PFSK-1 (cell line): ENCODE results near the gene TMIE.

Source experiments
- FOXP2 ChIP-seq: optimal IDR thresholded peaks from 2 replicates; pipeline ENCODE3; 2011; ENCODE audit warnings: borderline replicate concordance, control low read depth, inconsistent platforms; ENCODE audit not compliant: insufficient read depth; ENCODE audit errors: extremely low read length, extremely low read depth
- POLR2AphosphoS5 ChIP-seq: IDR thresholded peaks from 2 replicates; pipeline ENCODE4 v1.6.1; 2012; ENCODE audit warnings: low read depth, mild to moderate bottlenecking, control low read depth, low read length, moderate library complexity
- SIN3A ChIP-seq: IDR thresholded peaks from 2 replicates; pipeline ENCODE4 v1.6.1; 2012; ENCODE audit warnings: mild to moderate bottlenecking, low read length, moderate library complexity, borderline replicate concordance; ENCODE audit not compliant: insufficient read depth
- TAF1 ChIP-seq: IDR thresholded peaks from 2 replicates; pipeline ENCODE4 v1.6.1; 2012; ENCODE audit warnings: low read length, control low read depth, borderline replicate concordance; ENCODE audit not compliant: insufficient read depth

DNA sequence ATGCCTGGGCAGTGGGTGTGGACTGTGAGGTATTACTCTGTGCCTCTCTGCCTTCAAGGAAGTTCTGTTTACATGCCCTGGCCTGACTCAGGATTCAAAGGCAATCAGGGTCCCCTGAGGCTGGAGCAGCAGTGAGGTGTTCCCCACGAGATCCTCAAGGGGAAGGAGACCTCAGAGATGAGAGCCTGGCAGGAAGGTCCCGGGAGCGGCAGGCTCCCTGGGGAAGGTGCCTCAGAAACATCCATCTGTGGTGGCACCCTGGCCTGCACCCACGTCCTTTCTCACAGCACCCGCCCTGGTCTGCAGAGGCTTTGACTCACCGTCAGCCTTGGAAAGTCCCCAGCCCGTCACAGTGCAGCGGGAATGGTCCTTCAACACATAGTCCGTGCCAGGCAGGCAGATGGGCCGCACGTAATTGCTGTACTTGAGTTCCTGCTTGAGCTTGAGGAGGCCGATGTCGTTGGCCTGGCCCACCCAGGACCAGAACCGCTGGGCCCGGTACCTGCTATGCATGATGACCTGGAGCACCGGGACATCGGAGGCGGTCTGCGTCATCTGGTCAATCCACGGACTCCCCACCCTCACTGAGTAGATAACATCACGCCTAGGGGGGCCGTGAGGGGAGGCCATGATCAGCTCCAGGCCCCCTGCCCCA, 12.8 kb downstream of the TMIE start:
- no peak for TF ChIP-seq FOXP2
- no peak for TF ChIP-seq SIN3A
- no peak for TF ChIP-seq TAF1
- no peak for TF ChIP-seq POLR2AphosphoS5
